SH-SY5Y (cell line): Measurements from ENCODE around the gene VPS13D.

ENCODE experiments used
- GATA2 ChIP-seq: IDR thresholded peaks from 2 replicates; pipeline ENCODE4 v1.6.1; 2011; ENCODE audit warnings: mild to moderate bottlenecking, low read depth, low read length
- GATA3 ChIP-seq: IDR thresholded peaks from 2 replicates; pipeline ENCODE4 v1.6.1; 2011; ENCODE audit warnings: low read depth, mild to moderate bottlenecking, low read length, moderate library complexity

VPS13D gene

GRCh38 chr1:12320486-12320885 is 90.7 kb downstream of the VPS13D start:
- TF ChIP-seq GATA2 = no peak
- no peak for TF ChIP-seq GATA3

- no peak for TF ChIP-seq GATA3
- TF ChIP-seq GATA2 = no peak
Observed at GRCh38 chr1:12324423-12324822, 94.6 kb downstream of the VPS13D start.

- TF ChIP-seq GATA2 = no peak
- no peak for TF ChIP-seq GATA3
Observed at GRCh38 chr1:12326986-12327385, 97.2 kb downstream of the VPS13D start.

GRCh38 chr1:12327566-12327965 is 97.7 kb downstream of the VPS13D start:
- TF ChIP-seq GATA3 (no peak), GATA2 (no peak)

GRCh38 chr1:12333036-12333785 is 103.4 kb downstream of the VPS13D start:
- TF ChIP-seq GATA3 (no peak), GATA2 (no peak)

- TF ChIP-seq GATA3 (no peak), GATA2 (no peak)
Observed at GRCh38 chr1:12335815-12336214, 106.0 kb downstream of the VPS13D start.

- TF ChIP-seq GATA2 = no peak
- TF ChIP-seq GATA3 = no peak
Observed at GRCh38 chr1:12336413-12336812, 106.6 kb downstream of the VPS13D start.

- TF ChIP-seq GATA3 = no peak
- no peak for TF ChIP-seq GATA2
Observed at GRCh38 chr1:12338017-12338416, 108.2 kb downstream of the VPS13D start.

- no peak for TF ChIP-seq GATA2
- no peak for TF ChIP-seq GATA3
Observed at GRCh38 chr1:12338823-12339222, 109.0 kb downstream of the VPS13D start.

- TF ChIP-seq GATA2 = no peak
Observed at GRCh38 chr1:12339396-12339795, 109.6 kb downstream of the VPS13D start.

GRCh38 chr1:12339811-12340543 is 110.1 kb downstream of the VPS13D start:
- no peak for TF ChIP-seq GATA3
- TF ChIP-seq GATA2 = 0 out of 2 replicates have a peak, but pooled peaks have one; percentile 37

GRCh38 chr1:12340544-12340930 is 110.7 kb downstream of the VPS13D start:
- TF ChIP-seq GATA3 (no peak), GATA2 (no peak)

- no peak for TF ChIP-seq GATA2
- TF ChIP-seq GATA3 = no peak
Observed at GRCh38 chr1:12341667-12342066, 111.8 kb downstream of the VPS13D start.

- TF ChIP-seq GATA3 (no peak), GATA2 (no peak)
Observed at GRCh38 chr1:12342401-12343003, 112.7 kb downstream of the VPS13D start.

GRCh38 chr1:12343823-12344487 is 114.1 kb downstream of the VPS13D start:
- TF ChIP-seq GATA2 = no peak
